ENCODE data around the gene GRK5. TPM values are rescaled to one million over a fixed set of nuclear protein-coding genes. Genes with fewer than 3 reads are reported as not detected.

GRK5 gene
- total RNA-seq, 1 experiment from 2014 or later: 0.82 TPM

- no TSS peak for BruUV-seq (replicated peaks)
- H3K9me3 Mint-ChIP-seq (ENCODE audit: unreplicated experiment): peaks cover 7% of the 10 kb centered on the region
- H3K4me3 Mint-ChIP-seq (ENCODE audit: unreplicated experiment): no peak overlapping the region
- H3K27ac Mint-ChIP-seq (ENCODE audit: low read depth, unreplicated experiment): no peak overlapping the region
- ChIA-PET POLR2A (interaction anchor here (0.5 to 0.6 kb wide), 2 partner anchors 204 to 206 kb away, joined by 3 read pairs; no protein-coding TSS in a partner anchor), CTCF (no interaction called here)
- H3K36me3 Mint-ChIP-seq (ENCODE audit: insufficient read depth, unreplicated experiment): no peaks in the 10 kb centered on the region
- TF ChIP-seq, protein P1, sequence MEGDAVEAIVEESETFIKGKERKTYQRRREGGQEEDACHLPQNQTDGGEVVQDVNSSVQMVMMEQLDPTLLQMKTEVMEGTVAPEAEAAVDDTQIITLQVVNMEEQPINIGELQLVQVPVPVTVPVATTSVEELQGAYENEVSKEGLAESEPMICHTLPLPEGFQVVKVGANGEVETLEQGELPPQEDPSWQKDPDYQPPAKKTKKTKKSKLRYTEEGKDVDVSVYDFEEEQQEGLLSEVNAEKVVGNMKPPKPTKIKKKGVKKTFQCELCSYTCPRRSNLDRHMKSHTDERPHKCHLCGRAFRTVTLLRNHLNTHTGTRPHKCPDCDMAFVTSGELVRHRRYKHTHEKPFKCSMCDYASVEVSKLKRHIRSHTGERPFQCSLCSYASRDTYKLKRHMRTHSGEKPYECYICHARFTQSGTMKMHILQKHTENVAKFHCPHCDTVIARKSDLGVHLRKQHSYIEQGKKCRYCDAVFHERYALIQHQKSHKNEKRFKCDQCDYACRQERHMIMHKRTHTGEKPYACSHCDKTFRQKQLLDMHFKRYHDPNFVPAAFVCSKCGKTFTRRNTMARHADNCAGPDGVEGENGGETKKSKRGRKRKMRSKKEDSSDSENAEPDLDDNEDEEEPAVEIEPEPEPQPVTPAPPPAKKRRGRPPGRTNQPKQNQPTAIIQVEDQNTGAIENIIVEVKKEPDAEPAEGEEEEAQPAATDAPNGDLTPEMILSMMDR (IDR thresholded peaks at IDR 0.05; ENCODE audit: unreplicated experiment): no peak
- no peaks in the 10 kb centered on the region for H3K4me1 Mint-ChIP-seq (ENCODE audit: insufficient read depth, unreplicated experiment)
- no peaks in the 10 kb centered on the region for H3K27me3 Mint-ChIP-seq (ENCODE audit: insufficient read depth, unreplicated experiment)
- intact Hi-C loops (cut with micrococcal nuclease): no loop called here
- DNase-seq (ENCODE audit: unreplicated experiment): no peak
Observed at GRCh38 chr10:119349937-119350501, 142.6 kb downstream of the GRK5 start.

DNA sequence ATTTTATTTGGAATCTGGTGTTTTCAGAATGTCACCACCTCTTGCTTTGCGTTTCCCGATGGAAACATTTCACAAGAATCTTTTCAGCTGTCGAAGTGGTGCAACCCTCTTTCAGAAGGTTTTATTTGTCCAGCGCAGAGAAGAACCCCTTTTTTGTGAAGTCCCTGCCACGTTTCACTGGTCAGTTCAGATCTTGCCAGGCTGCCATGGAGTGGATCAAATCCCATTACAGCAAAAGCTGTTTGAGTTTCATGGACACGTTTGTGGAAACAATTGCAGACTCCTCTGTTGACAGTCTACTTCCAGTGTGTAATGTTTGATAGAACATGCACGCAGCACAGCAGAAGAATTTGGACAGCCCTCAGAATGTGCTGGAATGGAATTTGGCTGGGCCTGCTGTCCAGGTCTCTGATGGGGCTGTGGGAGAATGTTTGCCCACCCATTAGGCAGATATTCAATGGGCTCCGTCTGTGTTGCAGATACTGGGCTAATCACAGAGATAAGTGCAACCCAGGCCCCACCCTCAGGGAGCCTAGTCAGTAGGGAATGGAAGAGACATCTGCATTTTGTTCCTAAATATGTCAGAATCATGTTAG is 143.2 kb downstream of the GRK5 start:
- Mint-ChIP-seq H3K4me3 (ENCODE audit: unreplicated experiment) (no peak overlapping the region), H3K27me3 (ENCODE audit: insufficient read depth, unreplicated experiment) (no peaks in the 10 kb centered on the region), H3K9me3 (ENCODE audit: unreplicated experiment) (peaks cover 7% of the 10 kb centered on the region), H3K27ac (ENCODE audit: low read depth, unreplicated experiment) (no peak overlapping the region), H3K4me1 (ENCODE audit: insufficient read depth, unreplicated experiment) (no peaks in the 10 kb centered on the region), H3K36me3 (ENCODE audit: insufficient read depth, unreplicated experiment) (no peaks in the 10 kb centered on the region)
- TF ChIP-seq, protein P1 (IDR thresholded peaks at IDR 0.05; ENCODE audit: unreplicated experiment): no peak
- POLR2A ChIA-PET: interaction anchor here (0.6 kb wide), 1 partner anchor 205 kb away, joined by 3 read pairs; no protein-coding TSS in a partner anchor
- no TSS peak for BruUV-seq (replicated peaks)
- intact Hi-C loops (cut with micrococcal nuclease): no loop called here
- CTCF ChIA-PET: no interaction called here
- DNase-seq (ENCODE audit: unreplicated experiment): no peak

DNA sequence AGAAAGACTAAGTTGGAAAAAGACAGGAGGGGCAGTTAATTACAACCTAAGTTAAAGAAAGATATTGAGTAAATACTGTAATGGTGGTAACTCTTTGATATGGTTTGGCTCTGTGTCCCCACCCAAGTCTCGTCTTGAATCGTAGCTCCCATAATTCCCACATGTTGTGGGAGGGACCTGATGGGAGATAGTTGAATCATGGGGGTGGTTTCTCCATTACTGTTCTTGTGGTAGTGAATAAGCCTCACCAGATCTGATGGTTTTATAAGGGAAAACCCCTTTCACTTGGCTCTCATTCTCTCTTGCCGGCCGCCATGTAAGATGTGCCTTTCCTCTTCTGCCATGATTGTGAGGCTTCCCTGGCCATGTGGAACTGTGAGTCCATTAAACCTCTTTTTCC is 143.8 kb downstream of the GRK5 start:
- TF ChIP-seq, protein P1 (IDR thresholded peaks at IDR 0.05; ENCODE audit: unreplicated experiment): no peak
- ChIA-PET POLR2A (no interaction called here), CTCF (no interaction called here)
- no peak for DNase-seq (ENCODE audit: unreplicated experiment)
- intact Hi-C loops (cut with micrococcal nuclease): no loop called here
- H3K9me3 Mint-ChIP-seq (ENCODE audit: unreplicated experiment): peaks cover 13% of the 10 kb centered on the region
- H3K27ac Mint-ChIP-seq (ENCODE audit: low read depth, unreplicated experiment): no peak overlapping the region
- H3K27me3 Mint-ChIP-seq (ENCODE audit: insufficient read depth, unreplicated experiment): no peaks in the 10 kb centered on the region
- no peak overlapping the region for H3K4me3 Mint-ChIP-seq (ENCODE audit: unreplicated experiment)
- H3K4me1 Mint-ChIP-seq (ENCODE audit: insufficient read depth, unreplicated experiment): no peaks in the 10 kb centered on the region
- no peaks in the 10 kb centered on the region for H3K36me3 Mint-ChIP-seq (ENCODE audit: insufficient read depth, unreplicated experiment)
- BruUV-seq (replicated peaks): no TSS peak

GRCh38 chr10:119352042-119352441 is 144.7 kb downstream of the GRK5 start:
- H3K27ac Mint-ChIP-seq (ENCODE audit: low read depth, unreplicated experiment): no peak overlapping the region
- BruUV-seq (replicated peaks): no TSS peak
- H3K9me3 Mint-ChIP-seq (ENCODE audit: unreplicated experiment): peaks cover 20% of the 10 kb centered on the region
- H3K36me3 Mint-ChIP-seq (ENCODE audit: insufficient read depth, unreplicated experiment): no peaks in the 10 kb centered on the region
- TF ChIP-seq, protein P1 (IDR thresholded peaks at IDR 0.05; ENCODE audit: unreplicated experiment): no peak
- no peak overlapping the region for H3K4me3 Mint-ChIP-seq (ENCODE audit: unreplicated experiment)
- POLR2A ChIA-PET: no interaction called here
- DNase-seq (ENCODE audit: unreplicated experiment): no peak
- intact Hi-C loops (cut with micrococcal nuclease): no loop called here
- H3K4me1 Mint-ChIP-seq (ENCODE audit: insufficient read depth, unreplicated experiment): no peaks in the 10 kb centered on the region
- CTCF ChIA-PET: interaction anchor here (1.0 kb wide), 1 partner anchor 153 kb away, joined by 3 read pairs; no protein-coding TSS in a partner anchor
- H3K27me3 Mint-ChIP-seq (ENCODE audit: insufficient read depth, unreplicated experiment): no peaks in the 10 kb centered on the region
